BLaER1 (cell line): ENCODE results near the gene HIGD1C.
"Not testable (repeated sequence)": the region's sequence is repeated elsewhere in the genome, so short reads cannot be mapped to it uniquely, and the experiment has no call there.

Experiments
- H3K27ac ChIP-seq: shearing (Covaris generic); formaldehyde crosslinking; 2 replicates; pipeline ENCODE4 v1.8.1; 2022
- H3K27me3 ChIP-seq: shearing (Covaris generic); formaldehyde crosslinking; 2 replicates; pipeline ENCODE4 v1.8.1; 2022
- H3K36me3 ChIP-seq: shearing (Covaris generic); formaldehyde crosslinking; 2 replicates; pipeline ENCODE4 v1.8.1; 2022
- H3K4me1 ChIP-seq: shearing (Covaris generic); formaldehyde crosslinking; 2 replicates; pipeline ENCODE4 v1.8.1; 2022
- H3K4me2 ChIP-seq: shearing (Covaris generic); formaldehyde crosslinking; 2 replicates; pipeline ENCODE4 v1.8.1; 2022
- H3K4me3 ChIP-seq: shearing (Covaris generic); formaldehyde crosslinking; 2 replicates; pipeline ENCODE4 v1.8.1; 2022
- H3K9ac ChIP-seq: shearing (Covaris generic); formaldehyde crosslinking; 2 replicates; pipeline ENCODE4 v1.8.1; 2022
- H3K9me3 ChIP-seq: shearing (Covaris generic); formaldehyde crosslinking; 2 replicates; pipeline ENCODE4 v1.8.1; 2022
- H4K20me1 ChIP-seq: shearing (Covaris generic); formaldehyde crosslinking; 2 replicates; pipeline ENCODE4 v1.8.1; 2022
- Cebpa-rat ChIP-seq: shearing (Covaris generic); IDR thresholded peaks from 2 replicates; pipeline ENCODE4 v1.8.1; 2022

Gene HIGD1C

GRCh38 chr12:50924439-50925341 lies 27.7 kb upstream of the HIGD1C start:
- H4K20me1 ChIP-seq = no peaks in the 10 kb centered on the region
- peak overlapping the region; percentile 78 for H3K9ac ChIP-seq
- no peaks in the 10 kb centered on the region for H3K9me3 ChIP-seq
- peak overlapping the region; percentile 69 for H3K4me3 ChIP-seq
- H3K4me1 ChIP-seq = peaks cover 69% of the 10 kb centered on the region
- no peak for TF ChIP-seq Cebpa-rat
- no peaks in the 10 kb centered on the region for H3K27me3 ChIP-seq
- no peaks in the 10 kb centered on the region for H3K36me3 ChIP-seq
- peak overlapping the region; percentile 91 for H3K4me2 ChIP-seq
- peak overlapping the region; percentile 86 for H3K27ac ChIP-seq

GRCh38 chr12:50925342-50925651 lies 27.0 kb upstream of the HIGD1C start:
- TF ChIP-seq Cebpa-rat = no peak
- H3K27me3 ChIP-seq = no peaks in the 10 kb centered on the region
- no peaks in the 10 kb centered on the region for H3K9me3 ChIP-seq
- H3K4me3 ChIP-seq = peak overlapping the region; percentile 69
- H3K9ac ChIP-seq = peak overlapping the region; percentile 78
- H3K27ac ChIP-seq = peak overlapping the region; percentile 66
- H4K20me1 ChIP-seq = no peaks in the 10 kb centered on the region
- H3K36me3 ChIP-seq = peaks cover 2% of the 10 kb centered on the region
- peaks cover 69% of the 10 kb centered on the region for H3K4me1 ChIP-seq
- peak overlapping the region; percentile 91 for H3K4me2 ChIP-seq

DNA sequence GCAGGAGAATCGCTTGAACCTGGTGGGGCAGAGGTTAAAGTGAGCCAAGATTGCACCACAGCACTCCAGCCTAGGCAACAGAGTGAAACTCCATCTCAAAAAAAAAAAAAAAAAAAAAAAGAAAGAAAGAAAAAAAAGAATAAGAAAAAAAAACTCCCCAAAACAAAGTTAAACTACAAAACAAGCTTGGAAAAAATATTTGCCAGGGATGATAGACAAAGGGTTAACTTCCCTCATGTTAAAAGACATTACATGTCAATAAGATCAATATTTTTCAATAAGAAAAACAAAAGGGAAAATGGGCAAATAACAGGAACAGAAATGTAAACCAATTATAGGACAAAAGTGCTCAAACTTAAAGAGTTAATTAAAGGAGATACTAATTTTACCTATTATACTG lies 26.4 kb upstream of the HIGD1C start:
- Histone ChIP-seq H3K4me3 (peak overlapping the region; percentile 69), H3K4me2 (peak overlapping the region; percentile 91), H4K20me1 (no peaks in the 10 kb centered on the region), H3K36me3 (peaks cover 8% of the 10 kb centered on the region), H3K27ac (peak overlapping the region; percentile 66; the same call in 1 of the 2 replicates), H3K27me3 (no peaks in the 10 kb centered on the region), H3K9me3 (no peaks in the 10 kb centered on the region), H3K4me1 (peaks cover 69% of the 10 kb centered on the region), H3K9ac (peak overlapping the region; percentile 78)
- TF ChIP-seq Cebpa-rat = no peak

DNA sequence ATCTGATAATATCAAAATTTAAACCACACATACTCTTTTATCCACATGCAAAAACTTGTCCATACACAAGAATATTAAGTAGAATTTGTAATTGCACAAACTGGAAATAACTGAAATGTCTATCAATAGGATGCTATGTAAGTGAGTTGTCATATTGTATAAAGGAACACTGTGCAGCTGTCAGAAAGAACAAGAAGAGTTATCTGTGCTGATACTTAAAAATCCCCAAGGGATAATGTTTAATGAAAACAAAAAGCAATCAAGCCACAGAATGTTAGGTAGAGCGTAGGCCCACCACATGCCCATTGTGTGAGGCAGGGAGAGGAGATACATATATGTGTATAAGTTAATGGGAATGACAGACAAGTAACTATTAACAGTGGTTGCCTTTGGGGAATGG lies 25.9 kb upstream of the HIGD1C start:
- no peaks in the 10 kb centered on the region for H3K27me3 ChIP-seq
- no peaks in the 10 kb centered on the region for H3K9me3 ChIP-seq
- no peaks in the 10 kb centered on the region for H4K20me1 ChIP-seq
- H3K36me3 ChIP-seq = peaks cover 8% of the 10 kb centered on the region
- peaks cover 69% of the 10 kb centered on the region for H3K4me1 ChIP-seq
- no peak overlapping the region for H3K27ac ChIP-seq
- TF ChIP-seq Cebpa-rat = no peak
- peak overlapping the region; percentile 91 for H3K4me2 ChIP-seq
- peak overlapping the region; percentile 69 for H3K4me3 ChIP-seq
- no peak overlapping the region; the same call in 1 of the 2 replicates for H3K9ac ChIP-seq

DNA sequence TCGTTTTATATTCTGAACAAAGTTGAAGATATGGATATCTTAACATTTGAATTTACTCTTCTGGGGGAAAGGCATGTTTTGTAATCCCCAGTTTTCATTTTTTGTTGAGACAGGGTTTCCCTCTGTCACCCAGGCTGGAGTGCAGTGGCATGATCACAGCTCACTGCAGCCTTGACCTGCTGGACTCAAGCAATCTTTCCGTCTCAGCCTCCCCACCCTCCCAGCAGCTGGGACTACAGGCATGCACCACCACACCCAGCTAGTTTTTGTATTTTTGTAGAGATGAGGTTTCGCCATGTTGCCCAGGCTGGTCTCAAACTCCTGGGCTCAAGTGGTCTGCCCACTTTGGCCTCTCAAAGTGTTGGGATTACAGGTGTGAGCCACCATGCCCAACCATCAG lies 25.4 kb upstream of the HIGD1C start:
- H3K27me3 ChIP-seq, H3K9ac ChIP-seq, H3K9me3 ChIP-seq, H3K27ac ChIP-seq, H3K36me3 ChIP-seq, H4K20me1 ChIP-seq: not testable (repeated sequence)
- Histone ChIP-seq H3K4me1 (peaks cover 66% of the 10 kb centered on the region), H3K4me3 (peak overlapping the region; percentile 69), H3K4me2 (peak overlapping the region; percentile 91)

DNA sequence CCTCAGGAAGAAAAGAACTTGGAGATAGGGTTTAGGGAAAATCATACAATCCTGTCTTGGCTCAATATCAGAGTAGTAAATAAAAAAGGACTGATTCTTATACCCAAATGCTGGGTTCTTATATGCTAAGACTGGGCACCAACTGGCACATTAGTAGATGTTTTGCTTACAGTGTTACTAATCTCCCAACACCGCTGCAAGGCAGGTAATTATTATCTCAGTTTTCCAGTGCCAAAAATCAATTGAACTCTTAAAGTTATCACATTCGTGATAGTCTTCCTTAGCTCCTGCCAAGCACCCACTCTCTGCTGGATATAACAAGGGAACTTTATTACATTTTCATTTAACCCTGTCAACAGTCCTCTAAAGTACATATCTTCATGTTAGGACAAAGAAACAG lies 25.0 kb upstream of the HIGD1C start:
- H3K9ac ChIP-seq = no peak overlapping the region
- no peaks in the 10 kb centered on the region for H4K20me1 ChIP-seq
- H3K27ac ChIP-seq = no peak overlapping the region
- no peak for TF ChIP-seq Cebpa-rat
- H3K4me2 ChIP-seq = peak overlapping the region; percentile 91
- no peaks in the 10 kb centered on the region for H3K9me3 ChIP-seq
- H3K36me3 ChIP-seq = peaks cover 8% of the 10 kb centered on the region
- H3K4me3 ChIP-seq = peak overlapping the region; percentile 69
- H3K4me1 ChIP-seq = peaks cover 62% of the 10 kb centered on the region
- no peaks in the 10 kb centered on the region for H3K27me3 ChIP-seq

- Histone ChIP-seq H3K4me1 (peaks cover 58% of the 10 kb centered on the region), H3K4me3 (peak overlapping the region; percentile 69), H3K9ac (no peak overlapping the region), H3K9me3 (no peaks in the 10 kb centered on the region), H4K20me1 (no peaks in the 10 kb centered on the region), H3K27ac (no peak overlapping the region), H3K36me3 (peaks cover 8% of the 10 kb centered on the region), H3K27me3 (no peaks in the 10 kb centered on the region), H3K4me2 (peak overlapping the region; percentile 91)
- TF ChIP-seq Cebpa-rat = no peak
Observed at GRCh38 chr12:50927766-50928224, 24.5 kb upstream of the HIGD1C start.

DNA sequence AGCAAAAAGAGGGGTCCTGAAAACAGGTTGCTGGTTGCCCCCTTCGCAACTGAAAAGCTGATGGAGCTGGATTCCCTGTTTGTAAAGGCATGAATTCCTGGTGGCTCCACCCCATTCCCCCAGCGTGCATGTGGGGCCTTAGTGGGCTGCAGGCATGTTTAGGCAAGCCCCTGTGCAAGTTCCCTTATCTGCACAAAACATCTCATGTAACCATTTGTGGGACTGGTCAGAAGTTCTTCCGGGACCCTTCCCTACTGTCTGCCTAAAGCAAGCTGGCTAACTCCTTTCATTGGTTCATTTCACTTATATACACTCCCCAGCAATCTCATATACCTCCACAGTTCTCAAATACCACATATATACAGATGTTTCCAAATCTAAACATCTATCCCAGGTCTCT lies 24.0 kb upstream of the HIGD1C start:
- H3K27ac ChIP-seq = peak overlapping the region; percentile 5; the same call in 1 of the 2 replicates
- H3K9ac ChIP-seq = no peak overlapping the region
- H3K4me3 ChIP-seq = peak overlapping the region; percentile 69; the same call in 1 of the 2 replicates
- no peaks in the 10 kb centered on the region for H4K20me1 ChIP-seq
- TF ChIP-seq Cebpa-rat = no peak
- peak overlapping the region; percentile 91 for H3K4me2 ChIP-seq
- no peaks in the 10 kb centered on the region for H3K27me3 ChIP-seq
- H3K4me1 ChIP-seq = peaks cover 52% of the 10 kb centered on the region
- no peaks in the 10 kb centered on the region for H3K9me3 ChIP-seq
- H3K36me3 ChIP-seq = peaks cover 8% of the 10 kb centered on the region

DNA sequence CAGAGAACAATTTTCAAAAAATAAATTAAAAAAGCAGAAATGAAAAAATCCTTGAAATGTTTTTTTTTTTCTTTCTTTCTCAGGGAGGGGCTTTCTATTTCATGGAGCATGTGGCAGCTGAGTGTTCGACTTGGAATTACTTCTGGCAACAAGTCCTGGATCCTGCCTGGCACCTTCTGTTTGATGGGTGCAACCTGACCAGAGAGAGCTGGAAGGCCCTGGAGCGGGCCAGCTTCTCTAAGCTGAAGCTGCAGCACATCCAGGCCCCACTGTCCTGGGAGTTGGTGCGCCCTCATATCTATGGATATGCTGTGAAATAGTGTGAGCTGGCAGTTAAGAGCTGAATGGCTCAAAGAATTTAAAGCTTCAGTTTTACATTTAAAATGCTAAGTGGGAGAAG lies 22.5 kb upstream of the HIGD1C start:
- H3K4me2 ChIP-seq = no peak overlapping the region
- H3K4me3 ChIP-seq = no peak overlapping the region
- H3K27me3 ChIP-seq = no peaks in the 10 kb centered on the region
- no peak overlapping the region for H3K9ac ChIP-seq
- H4K20me1 ChIP-seq = no peaks in the 10 kb centered on the region
- peaks cover 43% of the 10 kb centered on the region for H3K4me1 ChIP-seq
- H3K36me3 ChIP-seq = peaks cover 12% of the 10 kb centered on the region
- H3K9me3 ChIP-seq = no peaks in the 10 kb centered on the region
- TF ChIP-seq Cebpa-rat = no peak
- H3K27ac ChIP-seq = no peak overlapping the region

DNA sequence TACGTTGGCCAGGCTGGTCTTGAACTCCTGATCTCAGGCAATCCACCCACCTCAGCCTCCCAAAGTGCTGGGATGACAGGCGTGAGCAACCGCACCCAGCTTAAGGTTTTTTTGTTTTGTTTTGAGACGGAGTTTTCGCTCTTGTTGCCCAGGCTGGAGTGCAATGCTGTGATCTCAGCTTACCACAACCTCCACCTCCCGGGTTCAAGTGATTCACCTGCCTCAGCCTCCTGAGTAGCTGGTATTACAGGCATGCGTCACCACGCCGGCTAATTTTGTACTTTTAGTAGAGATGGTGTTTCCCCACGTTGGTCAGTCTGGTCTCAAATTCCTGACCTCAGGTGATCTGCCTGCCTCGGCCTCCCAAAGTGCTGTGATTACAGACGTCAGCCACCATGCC lies 21.9 kb upstream of the HIGD1C start:
- H3K4me3 ChIP-seq, H3K4me2 ChIP-seq, H3K27ac ChIP-seq, H3K27me3 ChIP-seq, H3K9ac ChIP-seq, H4K20me1 ChIP-seq, H3K9me3 ChIP-seq: not testable (repeated sequence)
- Histone ChIP-seq H3K4me1 (peaks cover 36% of the 10 kb centered on the region), H3K36me3 (peaks cover 12% of the 10 kb centered on the region)
